Stimulated activated CD4-positive, alpha-beta T cell treated with anti-CD3 and anti-CD28 coated beads, Interleukin-1b, Interleukin-23, amount 100 ng/mL, for 4 hours (primary cell): ENCODE data around the gene EFCAB10.
"Not testable (repeated sequence)": the region's sequence is repeated elsewhere in the genome, so short reads cannot be mapped to it uniquely, and the experiment has no call there.

Source experiments
- DNase-seq, 2 donors: peaks; one replicate each; pipeline ENCODE4 v3.0.0-alpha.2; 2020; ENCODE audit warnings: low read depth in 2 of 2

The EFCAB10 gene

GRCh38 chr7:105530546-105530945, 50.7 kb downstream of the EFCAB10 start:
- no peak for DNase-seq

- no peak for DNase-seq
These were observed 51.2 kb downstream of the EFCAB10 start for GRCh38 chr7:105530126-105530525.

- DNase-seq: not testable (repeated sequence)
These were observed 53.6 kb downstream of the EFCAB10 start for GRCh38 chr7:105527737-105528136.

DNA sequence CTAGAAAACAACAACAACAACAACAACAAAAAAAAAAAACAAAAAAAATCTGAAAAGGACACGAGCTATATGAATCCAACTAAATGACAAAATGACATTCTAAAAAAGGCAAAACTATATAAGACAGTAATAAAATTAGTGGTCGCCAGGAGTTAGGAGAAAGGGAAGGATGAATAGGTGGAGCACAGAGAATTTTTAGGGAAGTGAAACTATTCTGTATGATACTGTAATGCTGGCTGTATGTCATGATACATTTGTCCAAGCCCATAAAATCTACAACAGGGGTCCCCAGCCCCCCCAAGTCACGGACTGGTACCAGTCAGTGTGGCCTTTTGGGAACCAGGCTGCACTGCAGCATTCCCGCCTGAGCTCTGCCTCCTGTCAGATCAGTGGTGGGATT, 56.5 kb downstream of the EFCAB10 start:
- DNase-seq: no peak

GRCh38 chr7:105524423-105524822, 56.9 kb downstream of the EFCAB10 start:
- not testable (repeated sequence) for DNase-seq

GRCh38 chr7:105521717-105522463, 59.4 kb downstream of the EFCAB10 start, which contains the start of gene PUS7:
TSS of gene PUS7 (minus strand) at chr7:105522271. CDS start at chr7:105508512, 13,759 bp downstream.
- peak; percentile 68 to 81 for DNase-seq

DNA sequence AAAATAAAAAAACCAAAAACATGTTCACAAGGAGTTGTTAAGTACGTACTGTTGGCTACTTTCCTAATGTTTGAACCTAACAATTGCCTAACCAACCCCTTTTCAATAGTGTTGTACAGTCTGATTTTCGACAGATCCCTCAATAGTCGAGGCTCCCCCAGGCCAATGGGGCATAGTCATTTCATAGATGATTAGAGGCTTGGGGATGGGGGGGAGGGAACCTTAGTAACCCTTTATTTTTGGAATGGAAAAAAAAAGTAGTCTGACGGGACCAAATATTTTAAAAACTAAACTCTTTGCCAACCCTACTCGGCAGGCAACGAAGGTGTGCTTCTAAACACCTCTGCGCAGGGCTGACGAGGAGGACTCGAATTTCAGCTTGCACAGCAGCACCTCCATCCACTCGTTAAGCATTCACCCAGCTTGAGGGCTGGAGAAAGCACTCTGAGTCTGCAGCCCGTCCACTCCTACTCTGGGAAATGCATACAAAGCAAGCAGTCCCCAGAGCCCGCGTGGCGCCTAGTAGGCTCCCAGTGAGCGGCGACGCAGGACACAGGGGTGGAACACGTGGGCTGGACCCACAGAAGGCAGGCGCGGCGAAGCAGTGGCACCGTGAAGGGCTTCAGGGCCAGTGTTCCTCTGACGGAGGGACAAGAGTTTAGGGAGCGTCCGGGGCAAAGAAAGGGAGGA, 60.1 kb downstream of the EFCAB10 start:
- peak; percentile 42 to 44 for DNase-seq

GRCh38 chr7:105520620-105521019, 60.7 kb downstream of the EFCAB10 start:
- not testable (repeated sequence) for DNase-seq

DNA sequence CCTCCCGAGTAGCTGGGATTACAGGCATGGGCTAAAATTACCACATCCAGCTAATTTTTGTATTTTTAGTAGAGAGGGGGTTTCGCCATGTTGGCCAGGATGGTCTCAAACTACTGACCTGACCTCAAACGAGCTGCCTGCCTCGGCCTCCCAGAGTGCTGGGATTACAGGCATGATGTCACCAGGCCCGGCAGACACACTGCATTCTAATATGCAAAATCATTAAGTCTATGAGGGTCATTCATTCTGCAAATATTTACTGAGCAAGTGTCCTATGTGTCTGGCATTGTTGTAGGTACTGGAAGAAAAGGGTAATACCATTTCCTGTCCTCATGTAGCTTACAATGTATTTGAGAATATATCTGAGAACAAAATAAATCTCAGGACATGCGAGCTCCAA, 61.9 kb downstream of the EFCAB10 start:
- no peak for DNase-seq

- not testable (repeated sequence) for DNase-seq
These were observed 65.7 kb downstream of the EFCAB10 start for GRCh38 chr7:105515610-105516009.
